ENCODE data around the gene RAP1GAP2.

DNA sequence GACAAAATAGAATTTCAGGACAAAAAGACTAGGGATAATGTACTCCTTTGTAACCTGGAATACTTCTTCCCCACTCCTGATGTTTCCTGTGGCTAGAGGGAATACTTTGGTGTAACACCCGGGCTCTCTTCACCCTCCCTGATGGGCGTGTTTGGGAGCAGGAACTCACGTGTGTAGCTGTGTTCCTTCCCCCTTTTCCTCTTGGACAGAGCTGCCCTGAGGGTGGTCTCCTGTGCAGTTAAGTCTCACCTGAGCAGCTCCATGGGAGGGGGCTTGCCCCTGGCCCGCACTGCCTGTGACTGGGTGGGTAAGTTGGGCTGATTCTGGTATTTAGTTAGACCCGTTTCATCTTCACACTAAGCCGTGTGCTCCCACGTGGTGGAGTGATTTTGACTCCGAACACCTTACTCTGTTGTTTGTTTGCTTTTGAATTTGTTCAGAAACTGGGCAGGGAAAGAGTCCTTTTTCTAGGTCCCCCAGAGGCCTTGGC, 179.3 kb downstream of the RAP1GAP2 start:
- TF ChIP-seq, protein P1, sequence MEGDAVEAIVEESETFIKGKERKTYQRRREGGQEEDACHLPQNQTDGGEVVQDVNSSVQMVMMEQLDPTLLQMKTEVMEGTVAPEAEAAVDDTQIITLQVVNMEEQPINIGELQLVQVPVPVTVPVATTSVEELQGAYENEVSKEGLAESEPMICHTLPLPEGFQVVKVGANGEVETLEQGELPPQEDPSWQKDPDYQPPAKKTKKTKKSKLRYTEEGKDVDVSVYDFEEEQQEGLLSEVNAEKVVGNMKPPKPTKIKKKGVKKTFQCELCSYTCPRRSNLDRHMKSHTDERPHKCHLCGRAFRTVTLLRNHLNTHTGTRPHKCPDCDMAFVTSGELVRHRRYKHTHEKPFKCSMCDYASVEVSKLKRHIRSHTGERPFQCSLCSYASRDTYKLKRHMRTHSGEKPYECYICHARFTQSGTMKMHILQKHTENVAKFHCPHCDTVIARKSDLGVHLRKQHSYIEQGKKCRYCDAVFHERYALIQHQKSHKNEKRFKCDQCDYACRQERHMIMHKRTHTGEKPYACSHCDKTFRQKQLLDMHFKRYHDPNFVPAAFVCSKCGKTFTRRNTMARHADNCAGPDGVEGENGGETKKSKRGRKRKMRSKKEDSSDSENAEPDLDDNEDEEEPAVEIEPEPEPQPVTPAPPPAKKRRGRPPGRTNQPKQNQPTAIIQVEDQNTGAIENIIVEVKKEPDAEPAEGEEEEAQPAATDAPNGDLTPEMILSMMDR (conservative IDR thresholded peaks at IDR 0.05) = no peak
- TF ChIP-seq ZFX (IDR thresholded peaks at IDR 0.05) = no peak

Measured in C4-2B (cell line).